GM19395 (cell line): ENCODE results near the gene ST3GAL2.

Source experiments
- ATAC-seq: cut with Tn5 transposase; IDR thresholded peaks from one replicate; pipeline ENCODE4 v1.9.1; 2021; ENCODE audit warnings: mild to moderate bottlenecking, moderate library complexity; ENCODE audit not compliant: unreplicated experiment

ST3GAL2 gene

GRCh38 chr16:70438969-70439862 is at the start of gene ST3GAL2:
Gene ST3GAL2, minus strand, starts transcription at chr16:70439100. Its CDS starts 40,570 bp downstream, at chr16:70398530.
- ATAC-seq, result peak; percentile 69

GRCh38 chr16:70484867-70485266 is 46.0 kb upstream of the ST3GAL2 start:
- ATAC-seq, result no peak

DNA sequence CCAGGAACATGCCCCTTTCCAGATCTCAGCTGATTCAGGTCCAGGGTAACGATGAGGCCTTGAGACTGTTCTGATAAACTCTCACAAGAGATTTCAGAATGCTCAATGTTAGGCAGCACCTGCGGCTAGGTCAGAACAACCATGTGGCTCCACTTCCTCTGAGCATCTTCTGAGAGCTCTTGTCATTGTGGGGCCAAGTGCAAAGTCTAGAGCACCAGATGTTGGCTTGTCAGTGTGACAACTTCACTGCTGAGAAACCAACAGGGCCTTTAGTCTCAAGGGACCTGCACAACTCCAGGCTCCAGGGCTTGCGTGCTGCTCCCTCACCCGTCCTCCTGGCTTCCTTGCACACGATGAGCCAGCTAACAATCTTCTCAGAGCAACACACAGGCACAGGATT is 44.5 kb upstream of the ST3GAL2 start:
- ATAC-seq, result peak; percentile 69

DNA sequence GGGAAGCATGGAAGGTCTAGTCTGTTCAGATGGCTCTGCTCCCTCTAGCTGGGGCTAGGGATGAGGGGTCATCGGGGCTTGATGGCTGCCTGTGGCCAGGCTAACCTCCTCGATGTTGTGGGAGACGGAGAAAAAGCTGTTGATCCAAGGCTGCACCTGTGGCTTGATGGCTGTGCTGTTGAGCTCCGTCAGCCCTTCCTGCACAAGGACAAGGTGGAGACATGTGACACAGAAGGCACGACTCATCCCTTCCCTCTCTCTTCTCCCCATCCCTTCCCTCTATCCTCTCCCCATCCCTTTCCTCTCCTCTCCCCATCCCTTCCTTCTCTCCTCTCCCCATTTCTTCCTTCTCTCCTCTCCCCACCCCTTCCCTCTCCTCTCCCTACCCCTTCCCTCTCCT is 43.7 kb upstream of the ST3GAL2 start:
- ATAC-seq, result no peak

- no peak for ATAC-seq
Measured at GRCh38 chr16:70481929-70482536, 43.1 kb upstream of the ST3GAL2 start.

- no peak for ATAC-seq
Measured at GRCh38 chr16:70480127-70481105, 41.5 kb upstream of the ST3GAL2 start.

DNA sequence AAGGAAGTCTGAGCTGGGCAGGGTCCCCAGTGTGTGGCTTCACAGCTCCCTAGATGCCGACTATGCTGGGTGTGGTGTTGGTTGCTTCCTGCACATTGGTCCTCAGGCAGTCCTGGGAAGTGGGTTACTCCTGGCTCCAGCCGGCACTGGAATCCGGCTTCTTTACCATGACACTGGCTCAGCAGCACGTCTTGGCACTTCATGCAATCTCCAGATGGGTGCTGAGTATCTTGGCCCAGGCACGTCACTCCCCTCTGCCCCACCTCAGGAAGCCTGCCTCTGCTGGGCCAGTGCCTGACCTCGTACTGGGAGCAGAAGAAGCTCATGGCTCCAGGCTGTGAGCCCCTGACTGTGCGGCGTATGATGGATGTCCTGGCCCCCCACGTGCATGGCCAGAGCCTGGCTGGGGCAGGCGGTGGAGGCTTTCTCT is 40.0 kb upstream of the ST3GAL2 start:
- ATAC-seq, result no peak

DNA sequence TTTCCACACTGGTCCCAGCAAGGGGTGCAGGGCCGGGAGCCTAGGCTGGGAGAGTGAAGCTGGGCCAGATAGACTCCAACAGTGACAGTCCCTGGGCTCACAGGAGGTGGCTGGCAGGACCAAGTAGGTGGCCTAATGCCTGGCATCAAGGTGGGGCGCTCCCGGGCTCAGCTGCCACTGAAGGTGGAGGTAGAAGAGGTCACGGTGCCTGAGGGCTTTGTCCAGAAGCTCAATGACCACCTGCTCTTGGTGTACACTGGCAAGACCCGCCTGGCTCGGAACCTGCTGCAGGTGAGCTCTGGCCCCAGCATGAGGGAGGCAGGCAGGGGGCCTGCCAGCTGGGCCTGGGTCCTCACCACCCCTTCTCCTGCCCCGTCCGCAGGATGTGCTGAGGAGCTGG is 39.3 kb upstream of the ST3GAL2 start:
- ATAC-seq, result no peak

- ATAC-seq, result peak; percentile 94
Measured at GRCh38 chr16:70476272-70477020, 37.5 kb upstream of the ST3GAL2 start.

DNA sequence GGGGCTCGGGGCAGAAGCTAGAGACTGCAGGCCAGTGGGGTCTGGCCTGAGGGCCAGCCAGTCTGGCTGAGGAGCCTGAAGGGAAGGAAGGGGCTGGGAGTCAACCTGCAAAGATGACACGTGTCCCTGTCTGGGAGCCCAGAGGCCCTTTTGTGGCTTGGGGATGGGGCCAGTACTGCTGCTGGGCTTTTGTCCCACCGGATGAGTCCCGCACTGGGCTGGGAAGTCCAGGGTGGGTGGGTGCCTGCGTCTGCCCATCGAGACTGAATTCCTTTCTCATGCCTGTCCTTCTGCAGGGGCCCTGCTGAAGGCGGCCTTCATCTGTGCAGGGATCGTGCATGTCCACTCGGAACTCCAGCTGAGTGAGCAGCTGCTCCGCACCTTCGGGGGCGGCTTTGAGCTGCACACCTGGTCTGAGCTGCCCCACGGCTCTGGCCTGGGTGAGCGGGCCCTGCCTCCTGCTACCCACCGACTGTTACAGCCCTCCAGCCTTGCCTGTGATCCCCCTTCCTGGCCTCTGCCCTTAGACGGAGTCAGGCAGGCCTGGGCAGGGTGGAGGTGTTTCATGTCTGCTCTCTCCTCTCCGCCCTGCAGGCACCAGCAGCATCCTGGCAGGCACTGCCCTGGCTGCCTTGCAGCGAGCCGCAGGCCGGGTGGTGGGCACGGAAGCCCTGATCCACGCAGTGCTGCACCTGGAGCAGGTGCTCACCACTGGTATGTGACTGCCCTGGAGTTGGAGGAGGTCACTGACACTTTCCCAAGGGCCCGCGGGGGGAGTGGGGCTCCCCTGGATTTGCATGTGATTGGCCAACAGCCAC is 36.4 kb upstream of the ST3GAL2 start:
- no peak for ATAC-seq

DNA sequence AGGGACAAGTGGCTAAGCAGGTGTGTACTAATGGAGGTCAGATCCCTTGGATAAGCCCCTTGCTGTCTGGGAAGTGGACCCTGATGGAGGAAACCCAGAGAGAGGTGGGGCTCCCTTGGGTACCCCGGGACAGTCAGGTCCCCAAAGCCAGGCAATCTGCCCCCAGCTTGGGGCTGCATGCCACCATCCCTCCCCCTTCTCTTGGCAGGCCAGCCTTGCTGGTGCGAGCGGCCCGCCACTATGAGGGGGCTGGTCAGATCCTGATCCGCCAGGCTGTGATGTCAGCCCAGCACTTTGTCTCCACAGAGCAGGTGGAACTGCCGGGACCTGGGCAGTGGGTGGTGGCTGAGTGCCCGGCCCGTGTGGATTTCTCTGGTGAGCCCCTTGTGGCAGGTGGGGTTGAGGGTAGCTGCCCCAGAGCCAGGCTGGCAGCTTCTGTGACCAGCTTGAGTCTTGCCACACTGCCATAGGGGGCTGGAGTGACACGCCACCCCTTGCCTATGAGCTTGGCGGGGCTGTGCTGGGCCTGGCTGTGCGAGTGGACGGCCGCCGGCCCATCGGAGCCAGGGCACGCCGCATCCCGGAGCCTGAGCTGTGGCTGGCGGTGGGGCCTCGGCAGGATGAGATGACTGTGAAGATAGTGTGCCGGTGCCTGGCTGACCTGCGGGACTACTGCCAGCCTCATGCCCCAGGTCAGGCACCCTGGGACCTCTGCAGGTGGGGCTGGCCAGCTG is 35.6 kb upstream of the ST3GAL2 start:
- ATAC-seq, result no peak

GRCh38 chr16:70473446-70474319 is 34.8 kb upstream of the ST3GAL2 start:
- ATAC-seq, result no peak

DNA sequence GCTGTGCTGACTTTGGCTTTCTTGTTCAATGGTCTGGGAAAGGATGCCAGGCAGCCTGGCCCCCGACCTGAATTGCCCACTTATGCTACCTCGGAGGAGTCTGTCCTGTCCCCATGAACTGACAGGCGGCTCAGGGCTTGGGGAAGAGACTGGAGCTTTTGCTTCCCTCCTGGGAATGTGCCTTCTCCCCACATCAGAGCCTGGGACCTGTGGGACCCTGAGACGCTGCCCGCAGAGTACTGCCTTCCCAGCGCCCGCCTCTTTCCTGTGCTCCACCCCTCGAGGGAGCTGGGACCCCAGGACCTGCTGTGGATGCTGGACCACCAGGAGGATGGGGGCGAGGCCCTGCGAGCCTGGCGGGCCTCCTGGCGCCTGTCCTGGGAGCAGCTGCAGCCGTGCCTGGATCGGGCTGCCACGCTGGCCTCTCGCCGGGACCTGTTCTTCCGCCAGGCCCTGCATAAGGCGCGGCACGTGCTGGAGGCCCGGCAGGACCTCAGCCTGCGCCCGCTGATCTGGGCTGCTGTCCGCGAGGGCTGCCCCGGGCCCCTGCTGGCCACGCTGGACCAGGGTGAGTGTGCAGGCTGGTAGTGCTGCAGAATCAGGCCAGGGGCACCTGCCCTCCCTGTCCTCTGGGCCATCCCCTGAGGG is 34.0 kb upstream of the ST3GAL2 start:
- ATAC-seq, result no peak

GRCh38 chr16:70470927-70471341 is 32.0 kb upstream of the ST3GAL2 start:
- no peak for ATAC-seq

DNA sequence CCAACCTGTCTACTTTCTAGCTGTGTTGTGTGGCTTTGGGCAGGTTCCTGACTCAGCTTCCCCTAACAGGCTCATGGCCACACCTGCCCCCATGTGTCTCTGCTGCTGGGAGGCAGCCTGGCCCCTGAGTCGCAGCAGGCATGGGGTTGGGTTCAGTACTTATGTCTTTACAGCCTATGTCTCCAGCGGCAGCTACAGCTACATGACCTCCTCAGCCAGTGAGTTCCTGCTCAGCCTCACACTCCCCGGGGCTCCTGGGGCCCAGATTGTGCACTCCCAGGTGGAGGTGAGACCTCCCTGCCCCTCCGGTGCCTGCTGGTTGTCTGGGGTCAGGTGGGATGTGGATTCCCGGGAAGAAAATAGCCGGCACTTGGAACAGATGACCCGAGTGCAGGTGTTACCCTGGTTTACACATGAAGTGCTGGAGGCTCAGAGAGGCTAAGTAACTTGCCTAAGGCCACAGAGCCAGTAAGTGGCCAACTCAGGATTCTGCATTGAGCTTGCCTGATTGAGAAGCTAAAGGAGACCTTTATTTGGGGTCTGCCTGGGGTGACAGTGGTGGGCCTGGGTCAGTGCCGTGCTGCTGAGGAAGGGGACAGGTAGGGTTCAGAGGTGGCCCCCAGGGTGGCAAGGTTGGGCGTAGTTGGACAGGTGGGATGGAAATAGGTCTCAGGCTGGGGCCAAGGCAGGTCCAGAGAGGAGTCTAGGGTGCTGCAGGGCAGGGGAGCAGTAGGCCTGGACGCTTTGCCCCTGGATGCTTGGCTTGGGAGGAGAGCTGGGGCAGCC is 31.4 kb upstream of the ST3GAL2 start:
- no peak for ATAC-seq

DNA sequence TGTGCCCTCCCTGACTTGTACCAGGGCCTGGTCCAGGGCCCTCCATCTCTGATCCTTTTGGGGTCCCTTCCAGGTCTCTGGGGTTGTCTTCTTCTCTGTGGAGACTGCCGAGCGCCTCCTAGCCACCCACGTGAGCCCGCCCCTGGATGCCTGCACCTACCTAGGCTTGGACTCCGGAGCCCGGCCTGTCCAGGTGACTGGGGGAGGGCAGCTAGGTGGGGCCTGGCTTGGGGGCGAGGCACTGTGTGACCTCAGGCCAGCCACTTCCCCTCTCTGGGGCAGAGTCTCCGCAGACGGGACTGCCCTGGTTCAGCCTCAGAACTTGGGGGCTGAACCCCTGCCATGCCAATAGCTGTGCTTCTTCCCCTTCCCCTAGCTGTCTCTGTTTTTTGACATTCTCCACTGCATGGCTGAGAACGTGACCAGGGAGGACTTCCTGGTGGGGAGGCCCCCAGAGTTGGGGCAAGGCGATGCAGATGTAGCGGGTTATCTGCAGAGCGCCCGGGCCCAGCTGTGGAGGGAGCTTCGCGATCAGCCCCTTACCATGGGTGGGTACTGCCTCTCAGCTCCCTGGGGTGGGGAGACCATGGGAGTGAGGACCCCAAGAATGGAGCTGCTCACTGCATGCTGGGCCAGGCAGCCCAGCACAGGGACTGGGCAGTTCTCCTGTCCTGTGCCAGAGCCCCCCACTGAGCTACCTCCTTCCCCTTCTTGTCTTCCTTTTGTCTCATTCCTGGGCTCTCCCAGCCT is 30.1 kb upstream of the ST3GAL2 start:
- ATAC-seq, result no peak
